Femur (tissue), 1 donor: ENCODE data around the gene E4F1.
"Not testable (repeated sequence)": the region's sequence is repeated elsewhere in the genome, so short reads cannot be mapped to it uniquely, and the experiment has no call there.

Experiments
- DNase-seq: peaks from one replicate; pipeline ENCODE4 v3.0.0-alpha.2; 2017

Gene E4F1

GRCh38 chr16:2190002-2190658, 33.3 kb upstream of the E4F1 start:
- no peak for DNase-seq

GRCh38 chr16:2190659-2191445, 32.5 kb upstream of the E4F1 start:
- DNase-seq = no peak

- no peak for DNase-seq
Measured at GRCh38 chr16:2191446-2191706, 32.0 kb upstream of the E4F1 start.

- DNase-seq = no peak
Measured at GRCh38 chr16:2194166-2194834, 29.1 kb upstream of the E4F1 start.

GRCh38 chr16:2194852-2195321, 28.5 kb upstream of the E4F1 start:
- DNase-seq = no peak

- no peak for DNase-seq
Measured at GRCh38 chr16:2195322-2196161, 27.8 kb upstream of the E4F1 start.

GRCh38 chr16:2196162-2196980, 27.0 kb upstream of the E4F1 start, which contains the start of gene CASKIN1:
CASKIN1 (minus strand) TSS chr16:2196605; CDS start chr16:2196432, 173 bp downstream.
- no peak for DNase-seq

GRCh38 chr16:2196981-2197511, 26.3 kb upstream of the E4F1 start:
- DNase-seq = no peak

- DNase-seq = no peak
Measured at GRCh38 chr16:2197765-2198164, 25.6 kb upstream of the E4F1 start.

GRCh38 chr16:2198283-2198682, 25.1 kb upstream of the E4F1 start:
- no peak for DNase-seq

GRCh38 chr16:2199095-2199494, 24.3 kb upstream of the E4F1 start:
- no peak for DNase-seq

- DNase-seq = no peak
Measured at GRCh38 chr16:2199621-2200139, 23.7 kb upstream of the E4F1 start.

GRCh38 chr16:2200313-2200712, 23.1 kb upstream of the E4F1 start:
- DNase-seq = no peak

- DNase-seq = not testable (repeated sequence)
Measured at GRCh38 chr16:2203119-2203688, 20.2 kb upstream of the E4F1 start.

- DNase-seq = no peak
Measured at GRCh38 chr16:2204416-2205103, 18.8 kb upstream of the E4F1 start.

GRCh38 chr16:2205104-2205966, 18.1 kb upstream of the E4F1 start, which contains the start of gene MLST8:
MLST8 (plus strand) TSS chr16:2205454; CDS start chr16:2206086, 632 bp downstream.
- DNase-seq = peak; percentile 91

GRCh38 chr16:2205967-2206313, 17.5 kb upstream of the E4F1 start:
- no peak for DNase-seq

- no peak for DNase-seq
Measured at GRCh38 chr16:2206420-2206779, 17.0 kb upstream of the E4F1 start.

- no peak for DNase-seq
Measured at GRCh38 chr16:2206780-2207433, 16.5 kb upstream of the E4F1 start.
